GM18526 (cell line): ENCODE measurements around the gene MLLT10.

Experiments used
- POLR2A ChIP-seq: IDR thresholded peaks from 3 replicates; pipeline ENCODE4 v1.6.1; 2011; ENCODE audit not compliant: insufficient read length; ENCODE audit errors: extremely low read depth

Gene MLLT10

GRCh38 chr10:21533467-21534279, at the start of gene MLLT10:
TSS of gene MLLT10 (plus strand) at chr10:21534232. CDS start at chr10:21534645, 413 bp downstream.
- peak; percentile 87 for TF ChIP-seq POLR2A

DNA sequence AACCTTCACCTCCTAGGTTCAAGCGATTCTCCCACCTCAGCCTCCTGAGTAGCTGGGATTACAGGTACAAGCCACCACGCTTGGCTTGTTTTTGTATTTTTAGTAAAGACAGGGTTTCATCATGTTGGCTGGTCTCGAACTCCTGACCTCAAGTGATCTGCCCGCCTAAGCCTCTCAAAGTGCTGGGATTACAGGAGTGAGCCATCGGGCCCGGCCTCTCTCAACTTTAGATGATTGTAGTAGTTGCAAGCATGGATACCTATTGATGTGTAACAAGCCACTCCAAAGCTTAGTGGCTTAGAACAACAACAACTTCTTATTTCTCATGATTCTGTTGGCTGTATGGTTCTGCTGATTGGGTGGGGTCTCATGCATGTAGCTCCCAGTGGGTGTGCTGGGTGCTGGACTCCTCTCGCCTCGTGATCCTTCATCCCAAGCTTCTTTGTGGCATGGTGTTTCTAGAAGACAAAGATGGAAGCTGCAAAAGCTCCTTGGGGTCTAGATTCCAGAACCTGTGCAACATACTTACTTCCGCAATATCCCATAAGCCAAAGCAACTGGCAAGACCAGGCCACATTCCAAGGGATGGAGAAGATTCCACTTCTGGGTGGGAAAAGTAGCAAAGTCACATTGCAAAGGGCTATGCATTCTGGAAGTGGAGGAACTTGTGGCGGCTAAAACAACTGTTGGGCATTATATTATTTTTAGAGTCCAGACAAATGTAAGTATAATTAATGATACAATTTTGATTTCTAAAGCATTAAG, 46.4 kb upstream of the MLLT10 start:
- TF ChIP-seq POLR2A: no peak

GRCh38 chr10:21488246-21488956, 45.6 kb upstream of the MLLT10 start:
- no peak for TF ChIP-seq POLR2A

- TF ChIP-seq POLR2A: no peak
These were observed 45.0 kb upstream of the MLLT10 start for GRCh38 chr10:21488957-21489446.

- TF ChIP-seq POLR2A: no peak
These were observed 43.9 kb upstream of the MLLT10 start for GRCh38 chr10:21490028-21490710.

DNA sequence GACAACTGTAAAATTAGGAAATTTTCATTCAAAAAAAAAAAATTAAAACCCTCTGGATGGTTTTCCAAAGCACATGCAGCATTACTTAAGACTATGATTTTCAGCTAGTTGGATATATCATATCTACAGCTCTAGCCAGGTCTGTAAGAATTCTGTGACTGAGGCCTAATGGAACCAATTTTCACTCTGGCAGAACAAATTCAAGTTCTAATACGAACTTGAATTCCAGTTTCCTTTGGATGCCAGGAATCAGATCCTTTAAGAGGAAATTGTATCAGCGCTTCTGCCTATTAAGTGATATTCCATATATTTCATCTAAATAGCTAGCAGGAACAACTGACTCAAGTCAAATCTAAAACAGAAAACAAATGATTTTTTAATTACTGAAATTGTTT, 43.3 kb upstream of the MLLT10 start:
- TF ChIP-seq POLR2A: no peak

DNA sequence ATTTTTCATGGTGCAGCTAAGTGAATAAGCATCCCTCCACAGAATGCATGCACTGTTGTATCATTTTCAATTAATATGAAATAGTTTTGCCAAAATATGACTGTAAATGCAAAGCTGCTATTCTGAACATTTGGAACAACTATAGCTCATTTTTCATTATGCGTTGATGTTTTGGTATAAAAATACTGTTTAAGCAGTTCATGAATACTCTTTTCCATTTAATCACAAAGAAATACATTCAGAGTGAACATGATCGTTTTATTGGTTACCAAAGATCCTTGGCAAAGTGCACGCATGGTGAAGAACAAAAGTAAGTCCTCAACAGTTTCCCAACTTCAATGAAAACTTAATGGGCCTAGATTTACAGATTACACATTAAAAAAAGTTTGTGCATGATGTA, 41.6 kb upstream of the MLLT10 start:
- TF ChIP-seq POLR2A: no peak

GRCh38 chr10:21493784-21494183, 40.2 kb upstream of the MLLT10 start:
- TF ChIP-seq POLR2A: no peak

- TF ChIP-seq POLR2A: no peak
These were observed 39.6 kb upstream of the MLLT10 start for GRCh38 chr10:21494191-21495001.

DNA sequence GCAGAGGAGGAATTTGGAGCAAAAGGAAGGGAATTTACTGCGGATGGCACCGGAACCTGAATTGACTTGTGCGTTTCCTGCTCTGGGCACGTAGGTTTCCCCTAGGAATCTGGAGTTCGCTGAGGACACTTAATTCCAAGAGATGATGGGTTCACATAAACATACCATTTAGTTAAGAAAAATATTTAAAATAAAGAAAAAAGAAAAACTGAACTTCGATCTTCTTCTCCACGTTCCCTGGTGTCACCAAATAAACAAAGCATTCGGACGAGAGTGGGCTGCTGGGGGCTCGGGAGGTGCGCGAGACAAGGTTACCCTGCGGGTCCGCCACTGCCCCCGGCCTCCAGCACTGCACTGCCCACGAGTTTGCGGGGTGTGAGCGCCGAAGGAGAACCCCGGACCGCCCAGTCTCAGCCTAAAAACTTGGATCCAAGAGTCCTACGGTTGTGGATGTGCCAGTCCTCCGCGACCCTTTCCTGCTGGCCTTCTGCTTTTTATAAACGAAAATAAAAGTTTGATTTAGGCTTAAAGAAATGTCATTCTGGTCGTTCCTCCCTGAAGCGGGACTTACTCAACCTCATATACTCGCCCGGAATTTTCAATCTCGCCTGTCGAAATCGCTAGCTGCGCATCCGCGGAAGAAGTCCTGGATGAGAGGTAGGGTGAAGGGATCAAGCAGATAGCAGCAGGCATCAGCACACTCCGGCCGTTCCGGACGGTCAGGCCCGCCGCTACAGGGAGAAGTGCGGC, 38.9 kb upstream of the MLLT10 start:
- TF ChIP-seq POLR2A: no peak

DNA sequence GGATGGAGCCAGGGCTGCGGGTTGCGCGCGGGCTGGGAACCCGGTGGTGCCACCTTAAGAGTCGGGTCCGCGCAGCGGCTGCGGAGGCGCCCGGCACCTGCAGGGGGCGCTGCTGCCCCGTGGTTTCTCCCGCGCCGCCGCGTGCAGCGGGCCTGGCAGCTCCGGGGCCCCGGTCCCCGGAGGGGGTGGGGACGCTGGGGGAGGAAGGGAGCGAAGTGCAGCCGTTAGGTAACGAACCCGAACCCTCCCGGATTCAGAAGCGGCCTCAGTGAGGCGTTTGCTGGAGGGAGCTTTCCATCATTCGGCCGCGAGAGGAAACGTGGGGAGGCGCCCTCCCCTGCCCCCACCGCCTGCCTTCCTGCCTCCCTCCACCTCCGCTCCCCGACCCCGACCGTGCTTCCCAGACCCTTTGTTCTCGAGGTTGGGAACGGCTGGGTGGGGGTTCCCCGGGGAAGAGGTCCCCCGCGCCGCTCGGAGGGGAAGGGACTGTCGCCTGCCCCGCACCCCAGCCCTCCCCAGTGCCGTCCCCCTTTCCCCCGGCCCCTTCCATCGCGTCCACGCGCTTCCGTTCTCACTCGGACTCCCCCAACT, 38.2 kb upstream of the MLLT10 start:
- TF ChIP-seq POLR2A: no peak

DNA sequence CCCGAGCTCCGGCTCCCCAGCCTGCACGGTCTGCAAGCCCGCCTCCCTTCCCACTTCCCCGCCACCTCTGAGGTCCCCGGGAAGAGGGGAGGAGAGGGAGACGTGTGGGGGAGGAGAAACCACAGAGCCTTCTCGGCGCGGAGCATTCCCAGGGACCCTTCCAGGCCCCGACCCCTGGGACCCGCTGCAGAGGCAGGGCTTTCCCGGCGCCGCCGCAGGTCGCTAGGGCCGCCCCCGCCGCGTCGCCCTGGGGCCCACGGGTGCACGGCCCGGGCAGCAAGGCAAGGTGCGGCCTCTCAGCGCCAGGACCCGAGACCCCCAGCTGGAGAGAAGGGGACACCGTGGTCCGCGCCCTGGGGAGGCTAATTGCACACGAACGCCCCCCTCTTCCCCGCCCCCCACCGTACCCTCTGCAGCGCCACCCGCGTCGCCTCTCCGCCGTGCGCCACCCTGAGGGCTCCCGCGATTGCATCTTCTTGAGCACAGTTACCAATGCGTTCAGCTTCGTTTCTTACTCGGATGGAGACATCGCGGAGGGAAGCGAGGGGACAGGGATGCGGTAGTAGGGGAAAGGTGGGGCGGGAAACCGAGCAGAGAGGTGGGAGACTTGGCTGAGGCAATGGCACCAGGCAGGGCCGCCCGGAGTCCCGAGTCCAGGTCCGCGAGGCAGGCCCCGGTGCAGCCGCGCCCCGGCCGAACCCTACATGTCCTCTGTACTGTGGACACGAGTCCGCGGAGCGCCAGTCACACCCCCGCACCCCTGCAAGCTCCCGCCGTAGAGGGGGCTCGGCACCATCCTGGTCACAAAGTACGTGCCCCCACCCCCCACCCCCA, 37.5 kb upstream of the MLLT10 start:
- TF ChIP-seq POLR2A: no peak
